Fibroblast of mammary gland (primary cell): ENCODE measurements around the gene PTPRN2.

Experiments
- DNase-seq: peaks from one replicate; pipeline ENCODE4 v3.0.0-alpha.2; 2010; ENCODE audit warnings: low read depth
- H3K4me3 ChIP-seq: 2 replicates; pipeline ENCODE4 v1.5.1; 2011; ENCODE audit warnings: low read depth, mild to moderate bottlenecking, low read length, moderate library complexity; ENCODE audit not compliant: control insufficient read depth
- CTCF ChIP-seq: conservative IDR thresholded peaks from 2 replicates; pipeline ENCODE4 v1.5.1; 2011; ENCODE audit warnings: low read depth, low read length, inconsistent platforms; ENCODE audit not compliant: control insufficient read depth, insufficient read depth

PTPRN2 gene

GRCh38 chr7:157789942-157790341 lies 797.7 kb downstream of the PTPRN2 start:
- no peak for DNase-seq
- no peak overlapping the region for H3K4me3 ChIP-seq
- no peak for TF ChIP-seq CTCF

DNA sequence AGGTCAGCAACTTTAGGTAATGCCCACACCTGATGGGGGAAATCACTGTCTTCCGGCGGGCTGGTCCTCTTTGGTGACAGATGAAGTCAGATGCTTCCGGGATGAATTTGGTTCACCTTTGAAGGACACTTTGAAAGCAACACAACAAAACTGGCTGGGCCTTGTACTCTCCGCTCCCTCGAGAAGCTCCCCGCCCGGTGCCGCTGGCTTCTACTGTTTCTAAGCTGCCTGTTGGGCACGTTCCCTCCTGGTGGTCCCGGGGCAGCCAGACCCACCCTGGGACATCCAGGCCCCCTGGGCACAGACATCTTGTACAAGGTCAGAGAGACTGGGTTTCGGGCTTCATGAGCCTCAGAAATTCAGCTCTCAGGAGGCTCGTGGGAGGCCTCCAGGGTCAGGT lies 798.5 kb downstream of the PTPRN2 start:
- no peak for TF ChIP-seq CTCF
- DNase-seq = no peak
- H3K4me3 ChIP-seq = no peak overlapping the region

DNA sequence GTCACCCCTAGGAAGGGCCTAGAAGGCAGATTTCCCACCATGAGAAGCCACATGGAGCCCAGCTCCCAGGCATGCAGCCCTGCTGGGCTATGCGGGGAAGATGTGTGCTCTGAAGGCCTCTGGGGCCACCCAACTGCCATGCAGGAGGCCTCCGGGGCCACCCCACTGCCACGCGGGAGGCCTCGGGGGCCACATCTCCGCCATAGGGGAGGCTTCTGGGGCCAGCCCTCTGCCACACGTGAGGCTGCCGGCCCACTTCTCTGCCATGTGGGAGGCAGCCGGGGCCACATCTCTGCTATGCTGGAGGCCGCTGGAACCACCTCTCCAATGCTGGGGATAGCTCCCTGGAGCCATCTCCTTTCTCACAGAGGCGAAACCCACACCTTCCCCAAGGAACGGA lies 799.0 kb downstream of the PTPRN2 start:
- no peak for DNase-seq
- no peak for TF ChIP-seq CTCF
- H3K4me3 ChIP-seq = no peak overlapping the region

DNA sequence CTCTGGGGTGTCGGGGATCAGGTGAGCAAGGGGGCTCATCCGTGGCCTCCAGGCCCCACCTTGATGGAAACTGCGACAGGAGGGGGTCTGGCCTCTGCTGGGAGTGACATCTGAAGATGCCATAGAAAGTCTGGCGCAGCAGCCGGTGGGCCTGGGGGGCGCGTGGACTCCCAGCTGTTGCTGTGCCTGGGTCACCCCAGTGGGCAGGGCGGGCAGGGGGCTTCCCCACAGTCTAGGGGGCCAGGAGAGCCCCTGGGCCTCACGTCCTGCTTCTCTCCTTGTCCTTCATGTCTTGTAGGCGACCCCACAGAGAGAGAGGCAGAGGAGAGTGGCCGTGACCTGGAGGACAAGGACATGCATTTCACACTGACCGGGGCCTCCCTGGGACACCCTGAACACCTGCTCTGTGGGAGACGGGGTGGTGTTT lies 800.3 kb downstream of the PTPRN2 start:
- no peak for TF ChIP-seq CTCF
- H3K4me3 ChIP-seq = no peak overlapping the region

GRCh38 chr7:157786375-157787274 lies 801.0 kb downstream of the PTPRN2 start:
- no peak for DNase-seq
- H3K4me3 ChIP-seq = no peak overlapping the region
- TF ChIP-seq CTCF = no peak

More for the DNA sequence above, 800.3 kb downstream of the PTPRN2 start:
- DNase-seq = no peak

GRCh38 chr7:157785486-157786186 lies 802.0 kb downstream of the PTPRN2 start:
- no peak for TF ChIP-seq CTCF
- no peak for DNase-seq

More at GRCh38 chr7:157785486-157786186, 802.0 kb downstream of the PTPRN2 start:
- no peak overlapping the region for H3K4me3 ChIP-seq
